Tongue (tissue), 2 donors: Measurements from ENCODE around the gene DESI1. TPM values are rescaled to one million over a fixed set of nuclear protein-coding genes. Genes with fewer than 3 reads are reported as not detected.
A peak's percentile ranks its signal among the peaks of the same experiment; 100 is the strongest.
"Not testable (repeated sequence)": the region's sequence is repeated elsewhere in the genome, so short reads cannot be mapped to it uniquely, and the experiment has no call there.

Source experiments
- DNase-seq: peaks from one replicate; pipeline ENCODE4 v3.0.0-alpha.2; 2015
- total RNA-seq: library from RNA; depleted of rRNA; stranded (reverse); fragments of >200 nt; gene quantifications from one replicate; pipeline ENCODE4 v1.2.3, GENCODE V29; 2014

Gene DESI1
- total RNA-seq = 30.4 TPM

GRCh38 chr22:41620589-41621098, at the start of gene DESI1:
Gene DESI1, minus strand, starts transcription at chr22:41621043. Its CDS starts 204 bp downstream, at chr22:41620839.
- no peak for DNase-seq

GRCh38 chr22:41668971-41669911, 48.4 kb upstream of the DESI1 start:
- no peak for DNase-seq

- no peak for DNase-seq
Measured at GRCh38 chr22:41664951-41665350, 44.1 kb upstream of the DESI1 start.

- no peak for DNase-seq
Measured at GRCh38 chr22:41664490-41664889, 43.6 kb upstream of the DESI1 start.

GRCh38 chr22:41663594-41663993, 42.8 kb upstream of the DESI1 start:
- not testable (repeated sequence) for DNase-seq

GRCh38 chr22:41661713-41662112, 40.9 kb upstream of the DESI1 start:
- DNase-seq = no peak

- no peak for DNase-seq
Measured at GRCh38 chr22:41661088-41661487, 40.2 kb upstream of the DESI1 start.

- DNase-seq = peak; percentile 35
Measured at GRCh38 chr22:41660416-41660815, 39.6 kb upstream of the DESI1 start.

- no peak for DNase-seq
Measured at GRCh38 chr22:41659941-41660340, 39.1 kb upstream of the DESI1 start.

- no peak for DNase-seq
Measured at GRCh38 chr22:41658869-41659268, 38.0 kb upstream of the DESI1 start.

GRCh38 chr22:41657709-41658108, 36.9 kb upstream of the DESI1 start:
- DNase-seq = no peak

- no peak for DNase-seq
Measured at GRCh38 chr22:41656556-41656955, 35.7 kb upstream of the DESI1 start.

GRCh38 chr22:41654322-41654721, 33.5 kb upstream of the DESI1 start:
- no peak for DNase-seq

- no peak for DNase-seq
Measured at GRCh38 chr22:41650821-41651220, 30.0 kb upstream of the DESI1 start.

GRCh38 chr22:41650229-41650628, 29.4 kb upstream of the DESI1 start:
- DNase-seq = no peak

GRCh38 chr22:41648432-41648831, 27.6 kb upstream of the DESI1 start:
- DNase-seq = no peak

GRCh38 chr22:41647771-41648170, 26.9 kb upstream of the DESI1 start:
- no peak for DNase-seq

GRCh38 chr22:41642331-41643110, 21.7 kb upstream of the DESI1 start:
- DNase-seq = no peak

GRCh38 chr22:41641854-41642253, 21.0 kb upstream of the DESI1 start:
- no peak for DNase-seq

GRCh38 chr22:41638748-41639147, 17.9 kb upstream of the DESI1 start:
- DNase-seq = no peak

- no peak for DNase-seq
Measured at GRCh38 chr22:41638124-41638523, 17.3 kb upstream of the DESI1 start.

- DNase-seq = not testable (repeated sequence)
Measured at GRCh38 chr22:41637623-41638022, 16.8 kb upstream of the DESI1 start.

- DNase-seq = no peak
Measured at GRCh38 chr22:41636467-41636866, 15.6 kb upstream of the DESI1 start.
